Neural crest cell (in vitro differentiated cells): ENCODE results near the gene DNAJB1. TPM values are rescaled to one million over a fixed set of nuclear protein-coding genes. Genes with fewer than 3 reads are reported as not detected.

Source experiments
- DNase-seq: peaks from one replicate; pipeline ENCODE4 v3.0.0; 2021; ENCODE audit warnings: low read depth, mixed read lengths, low spot score
- H3K27ac Mint-ChIP-seq: one replicate; pipeline ENCODE4 v1.8.0; 2021; ENCODE audit warnings: mild to moderate bottlenecking, mixed read lengths; ENCODE audit not compliant: unreplicated experiment
- H3K27me3 Mint-ChIP-seq: 2 replicates; pipeline ENCODE4 v1.8.0; 2021; ENCODE audit warnings: low read depth, mild to moderate bottlenecking, mixed read lengths
- H3K36me3 Mint-ChIP-seq: 2 replicates; pipeline ENCODE4 v1.8.0; 2021; ENCODE audit warnings: low read depth, mild to moderate bottlenecking, mixed read lengths
- H3K4me1 Mint-ChIP-seq: 2 replicates; pipeline ENCODE4 v1.8.0; 2021; ENCODE audit warnings: mixed read lengths
- H3K4me3 Mint-ChIP-seq: one replicate; pipeline ENCODE4 v1.8.0; 2021; ENCODE audit warnings: mild to moderate bottlenecking, mixed read lengths
- H3K9me3 Mint-ChIP-seq: 2 replicates; pipeline ENCODE4 v1.8.0; 2021; ENCODE audit warnings: mixed read lengths
- CTCF ChIP-seq: fragments of 200-600 bp; sonication (generic); conservative IDR thresholded peaks from 2 replicates; pipeline ENCODE4 v1.5.0; 2021; ENCODE audit warnings: antibody characterized with exemption, mild to moderate bottlenecking
- total RNA-seq: library from RNA; stranded (reverse); gene quantifications from 2 replicates; pipeline ENCODE4 v1.2.1, GENCODE V29; 2021

Gene DNAJB1
- total RNA-seq, 1 donor from 2014 or later = 89.4 TPM

GRCh38 chr19:14497228-14497921 lies 20.8 kb downstream of the DNAJB1 start:
- peaks cover 30% of the 10 kb centered on the region for H3K4me1 Mint-ChIP-seq

GRCh38 chr19:14496834-14497227 lies 21.4 kb downstream of the DNAJB1 start:
- peaks cover 30% of the 10 kb centered on the region for H3K4me1 Mint-ChIP-seq
- H3K27ac Mint-ChIP-seq = peak overlapping the region; percentile 92
- peaks cover 8% of the 10 kb centered on the region for H3K36me3 Mint-ChIP-seq
- no peak for DNase-seq
- no peaks in the 10 kb centered on the region for H3K27me3 Mint-ChIP-seq
- no peaks in the 10 kb centered on the region for H3K9me3 Mint-ChIP-seq
- H3K4me3 Mint-ChIP-seq = peak overlapping the region; percentile 84
- no peak for TF ChIP-seq CTCF

More at GRCh38 chr19:14497228-14497921, 20.8 kb downstream of the DNAJB1 start:
- no peak for DNase-seq
- H3K36me3 Mint-ChIP-seq = peaks cover 7% of the 10 kb centered on the region
- no peaks in the 10 kb centered on the region for H3K27me3 Mint-ChIP-seq
- no peaks in the 10 kb centered on the region for H3K9me3 Mint-ChIP-seq
- peak overlapping the region; percentile 84 for H3K4me3 Mint-ChIP-seq
- H3K27ac Mint-ChIP-seq = peak overlapping the region; percentile 77
- no peak for TF ChIP-seq CTCF

GRCh38 chr19:14496029-14496833 lies 22.0 kb downstream of the DNAJB1 start, which contains the start of gene GIPC1:
GIPC1 (minus strand) TSS chr19:14496127; CDS start chr19:14482976, 13,151 bp downstream.
- no peak for TF ChIP-seq CTCF
- Mint-ChIP-seq H3K27me3 (no peaks in the 10 kb centered on the region), H3K36me3 (peaks cover 12% of the 10 kb centered on the region), H3K9me3 (no peaks in the 10 kb centered on the region), H3K27ac (peak within 1 kb of the TSS; percentile 92), H3K4me1 (peaks cover 30% of the 10 kb centered on the region), H3K4me3 (peak within 1 kb of the TSS; percentile 93)
- DNase-seq = peak; percentile 97

- Mint-ChIP-seq H3K27ac (peak overlapping the region; percentile 45), H3K4me1 (peaks cover 30% of the 10 kb centered on the region), H3K9me3 (no peaks in the 10 kb centered on the region), H3K27me3 (no peaks in the 10 kb centered on the region), H3K36me3 (peaks cover 12% of the 10 kb centered on the region), H3K4me3 (peak overlapping the region; percentile 93)
- DNase-seq = no peak
- no peak for TF ChIP-seq CTCF
These were observed 22.5 kb downstream of the DNAJB1 start for GRCh38 chr19:14495672-14496028.

GRCh38 chr19:14494910-14495671 lies 23.1 kb downstream of the DNAJB1 start:
- TF ChIP-seq CTCF = no peak
- Mint-ChIP-seq H3K36me3 (peaks cover 12% of the 10 kb centered on the region), H3K4me1 (peaks cover 30% of the 10 kb centered on the region), H3K9me3 (no peaks in the 10 kb centered on the region), H3K27ac (peak overlapping the region; percentile 45), H3K27me3 (no peaks in the 10 kb centered on the region), H3K4me3 (peak overlapping the region; percentile 93)
- DNase-seq = no peak
